HEK293 (cell line): ENCODE measurements around the gene LBHD2.
A peak's percentile ranks its signal among the peaks of the same experiment; 100 is the strongest.

Experiments used
- CTCF ChIA-PET: fragments of 350-600 bp; formaldehyde crosslinking; extraction: SDS; loops from one replicate; lab custom pipeline; 2021; ENCODE audit warnings: antibody characterized with exemption; lab: Yijun Ruan, JAX
- POLR2A ChIA-PET: fragments of 300-600 bp; formaldehyde crosslinking; extraction: SDS; loops from one replicate; lab custom pipeline; 2020; ENCODE audit warnings: antibody characterized with exemption, inconsistent platforms; lab: Yijun Ruan, JAX
- H3K27ac ChIP-seq: fragments of 200-500 bp; sonication (Bioruptor generic); 2 replicates; pipeline ENCODE4 v1.5.1; 2014; ENCODE audit warnings: low read depth, low read length, control low read depth, inconsistent platforms; ENCODE audit errors: extremely low read depth
- H3K36me3 ChIP-seq, 2 experiments: fragments of 200-500 bp in 1 of 2; sonication (Bioruptor generic) in 1 of 2; 1 replicate in 1 of 2; 2 replicates in 1 of 2; pipeline ENCODE4 v1.5.1; 2014 to 2017; ENCODE audit warnings: inconsistent platforms in 2 of 2, low read length in 2 of 2; ENCODE audit not compliant: control insufficient read depth in 2 of 2, insufficient read depth in 1 of 2
- H3K4me1 ChIP-seq: fragments of 200-500 bp; sonication (Bioruptor generic); 2 replicates; pipeline ENCODE4 v1.5.1; 2014; ENCODE audit warnings: mild to moderate bottlenecking, low read length, inconsistent platforms; ENCODE audit not compliant: control insufficient read depth, insufficient read depth
- H3K4me3 ChIP-seq: 2 replicates; pipeline ENCODE4 v1.5.1; 2011; ENCODE audit warnings: low read depth, mild to moderate bottlenecking, control low read depth, low read length, moderate library complexity
- H3K9me3 ChIP-seq: fragments of 200-500 bp; sonication (Bioruptor generic); 2 replicates; pipeline ENCODE4 v1.5.1; 2014; ENCODE audit warnings: low read depth, low read length, inconsistent platforms; ENCODE audit not compliant: control insufficient read depth, insufficient read depth
- EGR2 ChIP-seq: fragments of 450-650 bp; formaldehyde crosslinking; IDR thresholded peaks from 2 replicates; pipeline ENCODE4 v1.5.1; 2016; ENCODE audit warnings: low read depth, missing biosample characterization, missing genetic modification characterization
- GLIS1 ChIP-seq: fragments of 450-650 bp; formaldehyde crosslinking; IDR thresholded peaks from 2 replicates; pipeline ENCODE4 v1.5.1; 2016; ENCODE audit warnings: missing biosample characterization, missing genetic modification characterization
- GLIS2 ChIP-seq: fragments of 450-650 bp; formaldehyde crosslinking; IDR thresholded peaks from 2 replicates; pipeline ENCODE4 v1.5.1; 2016; ENCODE audit warnings: missing biosample characterization, missing genetic modification characterization
- KLF1 ChIP-seq: fragments of 450-650 bp; formaldehyde crosslinking; IDR thresholded peaks from 2 replicates; pipeline ENCODE4 v1.5.1; 2016; ENCODE audit warnings: missing biosample characterization, missing genetic modification characterization
- KLF17 ChIP-seq: fragments of 450-650 bp; formaldehyde crosslinking; IDR thresholded peaks from 2 replicates; pipeline ENCODE4 v1.5.1; 2016; ENCODE audit warnings: missing biosample characterization, missing genetic modification characterization
- MEIS1 ChIP-seq: sonication (generic); formaldehyde crosslinking; IDR thresholded peaks from 2 replicates; pipeline ENCODE4 v1.8.1; 2022; ENCODE audit warnings: missing genetic modification reagents, mild to moderate bottlenecking, borderline replicate concordance
- PBX3 ChIP-seq: sonication (generic); formaldehyde crosslinking; IDR thresholded peaks from 2 replicates; pipeline ENCODE4 v1.8.1; 2022; ENCODE audit warnings: mild to moderate bottlenecking, moderate library complexity, missing genetic modification reagents
- WT1 ChIP-seq: fragments of 450-650 bp; formaldehyde crosslinking; IDR thresholded peaks from 2 replicates; pipeline ENCODE4 v1.5.1; 2016; ENCODE audit warnings: missing biosample characterization, missing genetic modification characterization
- YY2 ChIP-seq: fragments of 450-650 bp; formaldehyde crosslinking; IDR thresholded peaks from 2 replicates; pipeline ENCODE4 v1.5.1; 2016; ENCODE audit warnings: missing biosample characterization, missing genetic modification characterization
- ZFHX2 ChIP-seq: fragments of 450-650 bp; formaldehyde crosslinking; conservative IDR thresholded peaks from 2 replicates; pipeline ENCODE4 v1.5.1; 2016; ENCODE audit warnings: missing biosample characterization, missing genetic modification characterization
- ZIC2 ChIP-seq: fragments of 450-650 bp; formaldehyde crosslinking; IDR thresholded peaks from 2 replicates; pipeline ENCODE4 v1.5.1; 2016; ENCODE audit warnings: missing biosample characterization, missing genetic modification characterization
- ZNF16 ChIP-seq: fragments of 450-650 bp; formaldehyde crosslinking; IDR thresholded peaks from 2 replicates; pipeline ENCODE4 v1.5.1; 2016; ENCODE audit warnings: low read depth, missing biosample characterization, missing genetic modification characterization
- ZNF174 ChIP-seq: fragments of 450-650 bp; formaldehyde crosslinking; IDR thresholded peaks from 2 replicates; pipeline ENCODE4 v1.5.0; 2017; ENCODE audit warnings: missing biosample characterization, mild to moderate bottlenecking, missing genetic modification characterization
- ZNF202 ChIP-seq: fragments of 450-650 bp; formaldehyde crosslinking; IDR thresholded peaks from 2 replicates; pipeline ENCODE4 v1.5.1; 2016; ENCODE audit warnings: missing biosample characterization, missing genetic modification characterization, borderline replicate concordance
- ZNF341 ChIP-seq: fragments of 450-650 bp; formaldehyde crosslinking; IDR thresholded peaks from 2 replicates; pipeline ENCODE4; 2016; ENCODE audit warnings: low read depth, missing biosample characterization, missing genetic modification characterization
- ZNF404 ChIP-seq: fragments of 450-650 bp; formaldehyde crosslinking; IDR thresholded peaks from 2 replicates; pipeline ENCODE4 v1.5.1; 2017; ENCODE audit warnings: missing biosample characterization, missing genetic modification characterization
- ZNF426 ChIP-seq: fragments of 450-650 bp; formaldehyde crosslinking; IDR thresholded peaks from 2 replicates; pipeline ENCODE4 v1.5.1; 2017; ENCODE audit warnings: missing biosample characterization, missing genetic modification characterization, mild to moderate bottlenecking, inconsistent platforms, moderate library complexity
- ZNF488 ChIP-seq: fragments of 450-650 bp; formaldehyde crosslinking; IDR thresholded peaks from 2 replicates; pipeline ENCODE4 v1.5.1; 2016; ENCODE audit warnings: missing biosample characterization, missing genetic modification characterization
- ZNF518A ChIP-seq: fragments of 450-650 bp; formaldehyde crosslinking; conservative IDR thresholded peaks from 2 replicates; pipeline ENCODE4 v1.5.1; 2016; ENCODE audit warnings: low read depth, missing biosample characterization, missing genetic modification characterization
- ZNF521 ChIP-seq: fragments of 450-650 bp; formaldehyde crosslinking; IDR thresholded peaks from 2 replicates; pipeline ENCODE4 v1.5.1; 2017; ENCODE audit warnings: missing biosample characterization, mild to moderate bottlenecking, missing genetic modification characterization
- ZNF544 ChIP-seq: fragments of 450-650 bp; formaldehyde crosslinking; IDR thresholded peaks from 2 replicates; pipeline ENCODE4 v1.5.0; 2017; ENCODE audit warnings: missing biosample characterization, missing genetic modification characterization
- ZNF600 ChIP-seq: fragments of 450-650 bp; formaldehyde crosslinking; IDR thresholded peaks from 2 replicates; pipeline ENCODE4 v1.5.1; 2016; ENCODE audit warnings: missing biosample characterization, missing genetic modification characterization
- ZNF621 ChIP-seq: fragments of 450-650 bp; formaldehyde crosslinking; IDR thresholded peaks from 2 replicates; pipeline ENCODE4 v1.5.1; 2017; ENCODE audit warnings: missing biosample characterization, missing genetic modification characterization
- ZNF626 ChIP-seq: fragments of 450-650 bp; sonication (Bioruptor Pico); formaldehyde crosslinking; IDR thresholded peaks from 2 replicates; pipeline ENCODE4 v1.5.1; 2018; ENCODE audit warnings: missing biosample characterization, missing genetic modification characterization, inconsistent platforms
- ZNF645 ChIP-seq: fragments of 450-650 bp; formaldehyde crosslinking; IDR thresholded peaks from 2 replicates; pipeline ENCODE4; 2016; ENCODE audit warnings: missing biosample characterization, missing genetic modification characterization
- ZNF707 ChIP-seq: fragments of 450-650 bp; formaldehyde crosslinking; IDR thresholded peaks from 2 replicates; pipeline ENCODE4 v1.5.1; 2016; ENCODE audit warnings: missing biosample characterization, missing genetic modification characterization
- ZNF777 ChIP-seq: fragments of 450-650 bp; formaldehyde crosslinking; IDR thresholded peaks from 2 replicates; pipeline ENCODE4 v1.5.1; 2017; ENCODE audit warnings: missing biosample characterization, missing genetic modification characterization, borderline replicate concordance

The LBHD2 gene

GRCh38 chr14:103108749-103109207, 24.8 kb downstream of the LBHD2 start (continued):
- TF ChIP-seq PBX3 (CRISPR knock-in tag) (no peak), ZNF404 (no peak), ZNF174 (no peak), ZNF645 (no peak), ZNF426 (tag by site-specific recombination) (no peak), ZNF341 (tag by site-specific recombination) (no peak), MEIS1 (no peak), KLF1 (tag by site-specific recombination) (no peak), ZNF626 (tag by site-specific recombination) (no peak), ZNF707 (tag by site-specific recombination) (no peak), ZNF202 (tag by site-specific recombination) (no peak), GLIS2 (peak; percentile 45; the same call in 1 of the 2 replicates), ZNF16 (tag by site-specific recombination) (no peak), ZNF521 (tag by site-specific recombination) (no peak)
- TF ChIP-seq, all 188 proteins: peak for 5

DNA sequence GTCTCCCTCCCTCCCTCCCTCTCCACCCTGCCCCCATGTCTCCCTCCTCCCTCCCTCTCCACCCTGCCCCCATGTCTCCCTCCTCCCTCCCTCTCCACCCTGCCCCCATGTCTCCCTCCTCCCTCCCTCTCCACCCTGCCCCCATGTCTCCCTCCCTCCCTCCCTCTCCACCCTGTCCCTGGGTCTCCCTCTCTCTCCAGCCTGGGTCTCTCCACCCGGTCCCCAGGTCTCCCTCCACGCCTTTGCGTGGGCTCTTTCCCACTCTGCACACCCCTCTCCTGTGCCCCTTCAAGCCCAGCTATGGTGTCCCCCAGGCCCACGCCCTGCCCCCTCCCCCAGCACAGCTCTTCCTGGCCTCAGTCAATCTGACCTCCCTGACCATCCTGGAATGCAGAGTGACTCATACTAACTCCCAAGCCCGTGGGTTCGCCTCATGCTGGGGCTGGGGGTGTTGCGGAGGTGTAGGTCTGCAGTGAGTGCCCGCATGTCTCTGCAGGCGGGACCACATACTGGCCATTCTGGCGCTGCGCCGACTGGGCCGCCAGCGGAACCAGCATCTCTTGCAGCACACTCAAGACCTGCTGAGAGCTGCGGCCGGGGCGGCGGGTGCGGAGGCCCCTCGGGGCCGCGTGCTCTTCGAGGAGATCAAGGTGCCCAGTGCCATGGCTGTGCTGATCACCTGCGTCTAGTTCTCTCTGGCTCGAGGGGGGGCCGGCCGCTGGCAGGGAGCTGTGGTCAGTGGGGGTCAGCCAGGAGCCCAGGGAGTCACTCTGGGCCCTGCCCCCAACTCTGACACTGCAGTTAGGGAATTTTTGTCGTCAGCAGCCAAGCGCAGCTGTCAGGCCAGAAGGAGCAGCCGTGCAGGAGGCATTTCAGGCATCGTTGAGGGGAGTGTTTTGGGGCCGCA, 25.8 kb downstream of the LBHD2 start:
- ChIA-PET CTCF (interaction anchor here (0.5 to 1.5 kb wide), 5 partner anchors 30 to 967 kb away, joined by 3 to 5 read pairs (median 3); no protein-coding TSS in a partner anchor), POLR2A (interaction anchor here (0.6 kb wide), 3 partner anchors 76 to 375 kb away, joined by 3 to 9 read pairs (median 3); partner anchors contain the start of gene EIF5)
- no peaks in the 10 kb centered on the region for H3K9me3 ChIP-seq
- no peak overlapping the region for H3K27ac ChIP-seq
- H3K36me3 ChIP-seq: no peaks in the 10 kb centered on the region
- H3K4me1 ChIP-seq: no peaks in the 10 kb centered on the region; the same call in 1 of the 2 replicates
- no peak overlapping the region; the same call in 1 of the 2 replicates for H3K4me3 ChIP-seq
- TF ChIP-seq EGR2 (peak; percentile 89), GLIS2 (0 out of 2 replicates have a peak, but pooled peaks have one; percentile 17), ZNF518A (tag by site-specific recombination) (no peak), YY2 (tag by site-specific recombination) (no peak), ZNF488 (tag by site-specific recombination) (no peak), ZNF777 (tag by site-specific recombination) (no peak), ZNF544 (tag by site-specific recombination) (no peak), ZFHX2 (peak; percentile 98), KLF17 (tag by site-specific recombination) (peak; percentile 84), KLF1 (tag by site-specific recombination) (no peak), GLIS1 (tag by site-specific recombination) (peak; percentile 49; the same call in 1 of the 2 replicates), ZNF600 (tag by site-specific recombination) (0 out of 2 replicates have a peak, but pooled peaks have one; percentile 28), WT1 (tag by site-specific recombination) (0 out of 2 replicates have a peak, but pooled peaks have one; percentile 14), ZIC2 (tag by site-specific recombination) (peak; percentile 76), ZNF621 (tag by site-specific recombination) (no peak)
